GM18520 (cell line): Measurements from ENCODE around the gene SPDYE16.
"Not testable (repeated sequence)": the region's sequence is repeated elsewhere in the genome, so short reads cannot be mapped to it uniquely, and the experiment has no call there.

Source experiments
- ATAC-seq: cut with Tn5 transposase; IDR thresholded peaks from one replicate; pipeline ENCODE4 v1.9.1; 2021; ENCODE audit not compliant: unreplicated experiment

SPDYE16 gene

GRCh38 chr7:76505168-76506080 lies 37.7 kb downstream of the SPDYE16 start:
- no peak for ATAC-seq

GRCh38 chr7:76504351-76505167 lies 38.5 kb downstream of the SPDYE16 start:
- not testable (repeated sequence) for ATAC-seq

- ATAC-seq = not testable (repeated sequence)
These were observed 39.9 kb downstream of the SPDYE16 start for GRCh38 chr7:76503244-76503643.

- not testable (repeated sequence) for ATAC-seq
These were observed 40.3 kb downstream of the SPDYE16 start for GRCh38 chr7:76502836-76503235.

- ATAC-seq = not testable (repeated sequence)
These were observed 40.9 kb downstream of the SPDYE16 start for GRCh38 chr7:76502224-76502623.

- ATAC-seq = not testable (repeated sequence)
These were observed 43.2 kb downstream of the SPDYE16 start for GRCh38 chr7:76499924-76500241.

- not testable (repeated sequence) for ATAC-seq
These were observed 43.7 kb downstream of the SPDYE16 start for GRCh38 chr7:76499201-76499923.

GRCh38 chr7:76498583-76499200 lies 44.4 kb downstream of the SPDYE16 start:
- ATAC-seq = not testable (repeated sequence)

- not testable (repeated sequence) for ATAC-seq
These were observed 45.0 kb downstream of the SPDYE16 start for GRCh38 chr7:76497918-76498582.

GRCh38 chr7:76495717-76496116 lies 47.4 kb downstream of the SPDYE16 start:
- not testable (repeated sequence) for ATAC-seq

GRCh38 chr7:76492139-76492538 lies 51.0 kb downstream of the SPDYE16 start:
- not testable (repeated sequence) for ATAC-seq

GRCh38 chr7:76487969-76488368 lies 55.1 kb downstream of the SPDYE16 start:
- ATAC-seq = not testable (repeated sequence)

GRCh38 chr7:76486618-76487017 lies 56.5 kb downstream of the SPDYE16 start:
- peak; percentile 97 for ATAC-seq

GRCh38 chr7:76485822-76486610 lies 57.1 kb downstream of the SPDYE16 start:
- not testable (repeated sequence) for ATAC-seq

GRCh38 chr7:76484456-76484855 lies 58.6 kb downstream of the SPDYE16 start:
- not testable (repeated sequence) for ATAC-seq

GRCh38 chr7:76483081-76483480 lies 60.0 kb downstream of the SPDYE16 start:
- ATAC-seq = not testable (repeated sequence)

- not testable (repeated sequence) for ATAC-seq
These were observed 60.4 kb downstream of the SPDYE16 start for GRCh38 chr7:76482660-76483059.
